GM19025 (cell line): ENCODE data around the gene WIPF1.
"Not testable (repeated sequence)": the region's sequence is repeated elsewhere in the genome, so short reads cannot be mapped to it uniquely, and the experiment has no call there.

ENCODE experiments used
- ATAC-seq: cut with Tn5 transposase; IDR thresholded peaks from one replicate; pipeline ENCODE4 v1.9.1; 2021; ENCODE audit warnings: mild to moderate bottlenecking, low read depth, moderate library complexity; ENCODE audit not compliant: unreplicated experiment

WIPF1 gene

GRCh38 chr2:174548646-174549045 lies 49.0 kb downstream of the WIPF1 start:
- ATAC-seq = not testable (repeated sequence)

GRCh38 chr2:174548021-174548420 lies 49.6 kb downstream of the WIPF1 start:
- not testable (repeated sequence) for ATAC-seq

GRCh38 chr2:174546519-174547506 lies 50.8 kb downstream of the WIPF1 start:
- ATAC-seq = no peak

GRCh38 chr2:174545240-174545639 lies 52.4 kb downstream of the WIPF1 start:
- no peak for ATAC-seq

- no peak for ATAC-seq
These were observed 52.8 kb downstream of the WIPF1 start for GRCh38 chr2:174544802-174545201.

- no peak for ATAC-seq
These were observed 53.4 kb downstream of the WIPF1 start for GRCh38 chr2:174544156-174544555.

- ATAC-seq = no peak
These were observed 56.7 kb downstream of the WIPF1 start for GRCh38 chr2:174540893-174541292.

- no peak for ATAC-seq
These were observed 61.6 kb downstream of the WIPF1 start for GRCh38 chr2:174535757-174536703.

- ATAC-seq = no peak
These were observed 62.5 kb downstream of the WIPF1 start for GRCh38 chr2:174535083-174535482.

- no peak for ATAC-seq
These were observed 67.7 kb downstream of the WIPF1 start for GRCh38 chr2:174529916-174530315.

- ATAC-seq = no peak
These were observed 69.6 kb downstream of the WIPF1 start for GRCh38 chr2:174527959-174528358.

GRCh38 chr2:174527101-174527721 lies 70.4 kb downstream of the WIPF1 start:
- ATAC-seq = no peak

- no peak for ATAC-seq
These were observed 73.1 kb downstream of the WIPF1 start for GRCh38 chr2:174524527-174524926.

GRCh38 chr2:174522553-174522952 lies 75.1 kb downstream of the WIPF1 start:
- no peak for ATAC-seq

GRCh38 chr2:174518395-174518794 lies 79.2 kb downstream of the WIPF1 start:
- ATAC-seq = no peak

GRCh38 chr2:174516501-174517378 lies 80.9 kb downstream of the WIPF1 start:
- no peak for ATAC-seq

GRCh38 chr2:174512345-174512744 lies 85.3 kb downstream of the WIPF1 start:
- no peak for ATAC-seq

GRCh38 chr2:174511580-174512260 lies 85.9 kb downstream of the WIPF1 start:
- no peak for ATAC-seq

- no peak for ATAC-seq
These were observed 86.9 kb downstream of the WIPF1 start for GRCh38 chr2:174510583-174511189.
